Measurements from ENCODE around the gene ERC1.

ERC1 gene

DNA sequence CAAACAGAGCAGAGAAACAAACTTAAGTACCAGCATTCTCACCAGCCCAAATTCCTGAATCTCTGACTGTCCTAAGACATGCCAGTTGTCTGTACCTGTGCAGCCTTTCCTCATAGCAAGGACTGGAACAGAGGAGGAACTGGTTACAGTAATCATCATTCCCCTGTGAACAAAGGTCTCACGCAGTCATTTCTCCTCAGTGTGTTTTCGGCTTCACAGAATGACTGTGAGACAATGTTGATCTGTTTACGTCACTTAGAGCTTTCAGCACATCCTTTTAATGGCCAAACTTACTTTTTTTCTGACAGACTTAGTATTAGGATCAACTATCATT, 434.3 kb downstream of the ERC1 start:
- Histone ChIP-seq H3K4me3 (ENCODE audit: low read depth, low read length) (no peak overlapping the region), H3K27ac (no peak overlapping the region), H3K36me3 (no peaks in the 10 kb centered on the region), H3K9me3 (ENCODE audit: severe bottlenecking) (peaks cover 3% of the 10 kb centered on the region), H3K27me3 (ENCODE audit: insufficient read depth, low read depth, severe bottlenecking) (no peaks in the 10 kb centered on the region)
- DNase-seq, result no peak
- TF ChIP-seq, protein P1, sequence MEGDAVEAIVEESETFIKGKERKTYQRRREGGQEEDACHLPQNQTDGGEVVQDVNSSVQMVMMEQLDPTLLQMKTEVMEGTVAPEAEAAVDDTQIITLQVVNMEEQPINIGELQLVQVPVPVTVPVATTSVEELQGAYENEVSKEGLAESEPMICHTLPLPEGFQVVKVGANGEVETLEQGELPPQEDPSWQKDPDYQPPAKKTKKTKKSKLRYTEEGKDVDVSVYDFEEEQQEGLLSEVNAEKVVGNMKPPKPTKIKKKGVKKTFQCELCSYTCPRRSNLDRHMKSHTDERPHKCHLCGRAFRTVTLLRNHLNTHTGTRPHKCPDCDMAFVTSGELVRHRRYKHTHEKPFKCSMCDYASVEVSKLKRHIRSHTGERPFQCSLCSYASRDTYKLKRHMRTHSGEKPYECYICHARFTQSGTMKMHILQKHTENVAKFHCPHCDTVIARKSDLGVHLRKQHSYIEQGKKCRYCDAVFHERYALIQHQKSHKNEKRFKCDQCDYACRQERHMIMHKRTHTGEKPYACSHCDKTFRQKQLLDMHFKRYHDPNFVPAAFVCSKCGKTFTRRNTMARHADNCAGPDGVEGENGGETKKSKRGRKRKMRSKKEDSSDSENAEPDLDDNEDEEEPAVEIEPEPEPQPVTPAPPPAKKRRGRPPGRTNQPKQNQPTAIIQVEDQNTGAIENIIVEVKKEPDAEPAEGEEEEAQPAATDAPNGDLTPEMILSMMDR (IDR thresholded peaks at IDR 0.05; ENCODE audit: low read depth, low read length), result no peak

DNA sequence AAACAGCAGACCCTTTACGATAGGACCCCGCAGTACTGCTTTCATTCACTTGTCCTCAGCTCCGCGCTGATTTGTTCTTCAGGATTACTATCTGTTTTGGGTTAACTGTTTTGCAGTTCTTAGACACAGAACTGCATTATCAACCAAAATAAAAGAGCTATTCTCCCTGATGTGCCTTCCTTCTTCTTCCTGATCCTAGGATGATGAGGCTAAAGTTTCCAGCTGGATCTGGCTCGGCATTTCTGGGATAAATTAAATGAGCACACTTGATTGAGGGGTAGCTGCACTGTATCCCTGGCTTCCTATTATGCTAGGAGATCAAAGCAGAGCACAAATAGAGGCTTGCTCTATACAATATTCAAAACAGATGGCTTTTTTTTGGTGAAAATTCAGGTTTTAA, 437.6 kb downstream of the ERC1 start:
- H3K27me3 ChIP-seq (ENCODE audit: insufficient read depth, low read depth, severe bottlenecking), result no peaks in the 10 kb centered on the region
- no peak overlapping the region for H3K27ac ChIP-seq
- TF ChIP-seq, protein P1 (IDR thresholded peaks at IDR 0.05; ENCODE audit: low read depth, low read length), result no peak
- no peak for DNase-seq
- no peak overlapping the region for H3K4me3 ChIP-seq (ENCODE audit: low read depth, low read length)
- H3K9me3 ChIP-seq (ENCODE audit: severe bottlenecking), result no peaks in the 10 kb centered on the region
- H3K36me3 ChIP-seq, result no peaks in the 10 kb centered on the region

DNA sequence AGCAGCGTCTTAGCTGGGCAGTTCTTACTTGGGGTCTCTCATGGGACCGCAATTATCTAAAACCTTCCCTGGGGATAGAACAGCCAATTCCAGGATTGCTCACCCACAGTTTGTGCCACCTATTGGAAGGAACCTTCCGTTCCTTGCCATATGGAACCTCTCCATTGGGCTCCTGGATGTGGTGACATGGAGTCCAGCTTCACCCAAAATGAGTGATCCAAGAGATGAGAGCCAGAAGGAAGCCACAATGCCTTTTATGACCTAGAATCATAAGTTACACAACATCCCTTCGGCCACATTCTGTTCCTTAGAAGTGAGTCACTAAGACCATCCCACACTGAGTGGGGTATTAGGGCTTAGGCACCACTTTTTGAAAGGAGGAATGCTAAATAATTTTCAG, 439.0 kb downstream of the ERC1 start:
- TF ChIP-seq, protein P1 (IDR thresholded peaks at IDR 0.05; ENCODE audit: low read depth, low read length), result no peak

DNA sequence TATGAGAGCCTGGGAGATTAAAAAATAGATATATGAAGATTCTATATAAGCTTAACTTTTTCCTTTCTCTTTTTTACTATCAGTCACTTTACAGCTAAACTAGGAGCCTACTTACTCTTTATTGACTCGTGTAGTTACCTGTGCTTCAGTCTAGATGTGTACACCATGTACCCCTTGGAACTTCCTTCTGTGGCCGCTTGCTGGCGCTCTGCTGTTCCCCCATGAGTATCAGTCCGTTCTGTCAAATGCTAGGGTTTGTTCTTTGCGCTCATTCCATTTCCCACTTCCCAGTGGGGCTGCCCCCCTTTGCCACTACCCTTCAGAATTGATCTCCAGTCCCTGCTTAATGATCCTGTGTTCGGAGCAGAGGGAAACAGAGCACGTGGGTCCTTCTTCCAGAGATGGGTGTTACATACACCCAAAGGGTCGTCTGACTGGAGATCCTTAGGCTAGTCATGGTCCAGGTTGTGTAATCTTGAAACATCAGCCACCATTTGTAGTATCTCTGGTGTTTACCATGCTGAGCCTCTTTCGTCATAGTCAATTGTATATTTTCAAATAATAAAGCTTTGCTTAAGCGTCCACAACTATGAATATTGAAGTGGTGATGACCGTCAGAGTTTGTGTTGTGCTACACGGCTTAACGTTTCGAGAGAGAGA, 443.4 kb downstream of the ERC1 start:
- no peaks in the 10 kb centered on the region for H3K27me3 ChIP-seq (ENCODE audit: insufficient read depth, low read depth, severe bottlenecking)
- no peaks in the 10 kb centered on the region for H3K9me3 ChIP-seq (ENCODE audit: severe bottlenecking)
- TF ChIP-seq, protein P1 (IDR thresholded peaks at IDR 0.05; ENCODE audit: low read depth, low read length), result no peak
- no peak for DNase-seq
- H3K4me3 ChIP-seq (ENCODE audit: low read depth, low read length), result no peak overlapping the region
- no peak overlapping the region for H3K27ac ChIP-seq
- no peaks in the 10 kb centered on the region for H3K36me3 ChIP-seq

More for the DNA sequence above, 439.0 kb downstream of the ERC1 start:
- Histone ChIP-seq H3K4me3 (ENCODE audit: low read depth, low read length) (no peak overlapping the region), H3K9me3 (ENCODE audit: severe bottlenecking) (no peaks in the 10 kb centered on the region), H3K36me3 (no peaks in the 10 kb centered on the region), H3K27ac (no peak overlapping the region), H3K27me3 (ENCODE audit: insufficient read depth, low read depth, severe bottlenecking) (no peaks in the 10 kb centered on the region)
- no peak for DNase-seq

DNA sequence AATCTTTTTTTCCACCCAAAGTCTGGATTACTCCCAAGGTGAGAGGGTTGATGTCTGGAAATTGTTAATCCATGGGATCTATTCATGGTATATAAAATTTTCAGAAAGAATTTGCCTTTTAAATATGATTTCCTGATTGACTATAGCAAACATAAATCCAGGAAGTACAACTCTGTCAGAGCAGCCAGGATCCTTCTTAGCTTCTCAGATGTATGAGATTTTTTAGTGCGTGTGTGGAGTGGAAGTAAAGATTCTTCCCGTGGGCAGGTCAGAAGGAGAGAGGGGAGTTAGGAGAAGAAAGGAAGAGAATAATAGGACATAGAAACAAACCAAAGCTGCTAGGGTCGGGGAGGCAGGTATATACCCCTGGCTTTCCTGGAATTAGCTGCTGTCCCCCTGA, 444.0 kb downstream of the ERC1 start:
- DNase-seq, result no peak

More for the DNA sequence above, 444.0 kb downstream of the ERC1 start:
- TF ChIP-seq, protein P1 (IDR thresholded peaks at IDR 0.05; ENCODE audit: low read depth, low read length), result no peak
- Histone ChIP-seq H3K27me3 (ENCODE audit: insufficient read depth, low read depth, severe bottlenecking) (no peaks in the 10 kb centered on the region), H3K27ac (no peak overlapping the region), H3K4me3 (ENCODE audit: low read depth, low read length) (no peak overlapping the region), H3K36me3 (no peaks in the 10 kb centered on the region), H3K9me3 (ENCODE audit: severe bottlenecking) (no peaks in the 10 kb centered on the region)

All from WERI-Rb-1 (cell line).